SU-DHL-6 (cell line): ENCODE results near the gene PAX5.

Experiments used
- H2AFZ ChIP-seq: fragments of 200-600 bp; sonication (generic); 2 replicates; pipeline ENCODE4 v1.6.1; 2014; ENCODE audit warnings: low read depth, mild to moderate bottlenecking, moderate library complexity, mixed read lengths, antibody characterized with exemption, low read length; ENCODE audit not compliant: severe bottlenecking
- H3F3A ChIP-seq: fragments of 200-600 bp; shearing (Covaris generic); 2 replicates; pipeline ENCODE4 v1.6.0; 2016; ENCODE audit warnings: antibody characterized with exemption, mild to moderate bottlenecking; ENCODE audit not compliant: insufficient read depth
- H3K27ac ChIP-seq: fragments of 200-600 bp; sonication (generic); 2 replicates; pipeline ENCODE4 v1.5.1; 2016; ENCODE audit warnings: low read depth, mild to moderate bottlenecking, low read length, moderate library complexity, mixed read lengths
- H3K27me3 ChIP-seq: fragments of 200-600 bp; sonication (generic), shearing (Covaris generic); 2 replicates; pipeline ENCODE4 v1.6.0; 2014; ENCODE audit warnings: mild to moderate bottlenecking, low read length
- H3K36me3 ChIP-seq: fragments of 200-600 bp; sonication (generic); 2 replicates; pipeline ENCODE4 v1.6.1; 2014; ENCODE audit warnings: mild to moderate bottlenecking, low read length, mixed read lengths
- H3K4me2 ChIP-seq: fragments of 300-600, 200-600 bp; shearing (Covaris generic), sonication (generic); 2 replicates; pipeline ENCODE4 v1.6.0; 2014; ENCODE audit warnings: low read length, low read depth, mild to moderate bottlenecking; ENCODE audit not compliant: poor library complexity, severe bottlenecking
- H3K4me3 ChIP-seq: fragments of 200-600 bp; sonication (generic); 2 replicates; pipeline ENCODE4 v1.5.1; 2014; ENCODE audit warnings: antibody characterized with exemption, low read length, mild to moderate bottlenecking, mixed read lengths; ENCODE audit not compliant: insufficient read depth, poor library complexity, severe bottlenecking
- H3K79me2 ChIP-seq: fragments of 200-600 bp; sonication (generic); 2 replicates; pipeline ENCODE4 v1.6.1; 2014; ENCODE audit warnings: mild to moderate bottlenecking, low read length, moderate library complexity; ENCODE audit not compliant: insufficient read depth
- H3K9ac ChIP-seq: fragments of 200-600 bp; sonication (generic); 2 replicates; pipeline ENCODE4 v1.7.0; 2014; ENCODE audit warnings: mild to moderate bottlenecking, low read length
- H3K9me2 ChIP-seq: fragments of 200-600 bp; sonication (generic); replicated peaks from 2 replicates; pipeline ENCODE4 v1.6.1; 2014; ENCODE audit warnings: low read length; ENCODE audit not compliant: insufficient read depth
- H3K9me3 ChIP-seq: fragments of 200-600 bp; sonication (generic); 2 replicates; pipeline ENCODE4 v1.6.1; 2014; ENCODE audit warnings: low read length, mixed read lengths; ENCODE audit not compliant: insufficient read depth
- H4K20me1 ChIP-seq: fragments of 200-600 bp; sonication (generic); 2 replicates; pipeline ENCODE4 v1.6.1; 2014; ENCODE audit warnings: low read depth, mild to moderate bottlenecking, antibody characterized with exemption, low read length, moderate library complexity, mixed read lengths
- CTCF ChIP-seq: fragments of 200-600 bp; sonication (generic); IDR thresholded peaks from one replicate; pipeline ENCODE4 v1.5.1; 2017; ENCODE audit warnings: antibody characterized with exemption, mild to moderate bottlenecking, low read length, moderate library complexity; ENCODE audit not compliant: insufficient read depth, poor library complexity, severe bottlenecking
- EZH2phosphoT487 ChIP-seq: fragments of 200-600 bp; sonication (generic), shearing (Covaris generic); conservative IDR thresholded peaks from 2 replicates; pipeline ENCODE4 v1.6.1; 2018; ENCODE audit warnings: mild to moderate bottlenecking, antibody characterized with exemption, low read length, moderate library complexity, mixed read lengths

Gene PAX5

DNA sequence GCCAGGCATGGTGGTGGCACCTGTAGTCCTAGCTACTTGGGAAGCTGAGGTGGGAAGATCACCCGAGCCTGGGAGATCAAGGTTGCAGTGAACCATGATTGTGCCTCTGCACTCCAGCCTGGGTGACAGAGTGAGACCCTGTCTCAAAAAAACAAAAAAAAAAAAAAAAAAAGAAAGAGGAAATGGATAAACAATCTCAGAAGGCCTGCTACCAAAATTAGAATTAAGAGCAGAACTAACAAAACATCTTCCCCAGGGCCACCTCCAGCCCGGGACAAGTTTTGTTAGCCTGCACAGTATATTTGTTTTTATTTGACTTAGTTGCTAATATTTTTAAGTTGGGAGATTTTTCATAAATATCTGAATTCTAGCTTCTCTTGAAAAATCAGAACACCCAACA lies 23.1 kb downstream of the PAX5 start:
- Histone ChIP-seq H3K79me2 (peaks cover 42% of the 10 kb centered on the region), H3K9me2 (no peaks in the 10 kb centered on the region), H3K27me3 (no peaks in the 10 kb centered on the region), H3K9ac (0 out of 2 replicates have a peak overlapping the region, but pooled peaks have one; percentile 7), H3K36me3 (peaks cover 20% of the 10 kb centered on the region; the same call in 1 of the 2 replicates), H3K9me3 (no peaks in the 10 kb centered on the region), H3K4me2 (peak overlapping the region; percentile 41), H3K27ac (peak overlapping the region; percentile 92), H2AFZ (no peak overlapping the region), H3K4me3 (no peak overlapping the region), H3F3A (peaks cover 48% of the 10 kb centered on the region), H4K20me1 (no peaks in the 10 kb centered on the region)
- no peak for TF ChIP-seq EZH2phosphoT487
- TF ChIP-seq CTCF: no peak

DNA sequence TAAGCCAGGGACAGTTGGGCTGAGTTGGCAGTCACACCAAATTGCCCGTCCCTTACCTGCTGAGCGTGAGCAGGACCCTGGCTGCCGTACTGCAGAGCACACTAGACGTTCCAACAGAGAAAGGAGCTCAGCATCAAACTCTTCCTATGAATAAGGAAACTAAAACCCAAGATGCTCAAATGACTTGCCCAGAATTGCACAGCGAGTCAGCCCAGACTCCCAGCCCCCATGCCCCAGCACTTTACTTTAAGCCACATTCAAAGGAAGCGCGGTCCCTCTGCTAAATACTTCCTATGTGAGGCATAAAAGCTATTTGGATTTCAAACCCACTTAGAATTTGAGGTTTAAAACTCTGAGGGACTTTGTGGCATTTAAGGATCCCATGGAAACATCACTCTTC lies 23.9 kb downstream of the PAX5 start:
- no peak overlapping the region for H3K9ac ChIP-seq

DNA sequence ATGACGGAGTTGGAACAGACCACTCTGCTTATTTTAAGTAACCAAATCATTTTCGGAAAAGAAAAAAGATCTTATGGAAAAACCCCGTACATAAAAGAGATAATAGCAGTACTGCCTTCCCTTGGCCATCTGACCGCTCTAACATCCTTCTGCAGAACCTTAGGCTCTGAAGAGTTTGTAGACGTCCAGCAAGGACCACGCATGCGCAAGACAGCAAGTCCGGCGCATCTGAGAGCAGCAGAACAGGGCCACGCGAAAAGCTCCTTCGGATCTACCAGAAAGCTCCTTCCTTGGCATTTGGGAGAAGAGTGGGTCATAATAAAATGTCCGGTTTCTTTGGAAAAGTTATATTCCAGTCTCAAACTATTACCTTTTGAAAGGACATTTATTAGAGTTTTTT lies 26.8 kb downstream of the PAX5 start:
- Histone ChIP-seq H3K27me3 (no peaks in the 10 kb centered on the region), H3K79me2 (peaks cover 53% of the 10 kb centered on the region), H3K27ac (peak overlapping the region; percentile 92)

More for the DNA sequence above, 23.9 kb downstream of the PAX5 start:
- no peak overlapping the region for H3K4me3 ChIP-seq
- peaks cover 20% of the 10 kb centered on the region for H3K36me3 ChIP-seq
- TF ChIP-seq CTCF (no peak), EZH2phosphoT487 (no peak)
- no peaks in the 10 kb centered on the region for H3K27me3 ChIP-seq
- H3K79me2 ChIP-seq: peaks cover 42% of the 10 kb centered on the region
- H4K20me1 ChIP-seq: no peaks in the 10 kb centered on the region
- peak overlapping the region; percentile 41 for H3K4me2 ChIP-seq
- H3K27ac ChIP-seq: peak overlapping the region; percentile 92
- H3K9me3 ChIP-seq: no peaks in the 10 kb centered on the region
- peaks cover 56% of the 10 kb centered on the region for H3F3A ChIP-seq
- H2AFZ ChIP-seq: no peak overlapping the region
- H3K9me2 ChIP-seq: no peaks in the 10 kb centered on the region

DNA sequence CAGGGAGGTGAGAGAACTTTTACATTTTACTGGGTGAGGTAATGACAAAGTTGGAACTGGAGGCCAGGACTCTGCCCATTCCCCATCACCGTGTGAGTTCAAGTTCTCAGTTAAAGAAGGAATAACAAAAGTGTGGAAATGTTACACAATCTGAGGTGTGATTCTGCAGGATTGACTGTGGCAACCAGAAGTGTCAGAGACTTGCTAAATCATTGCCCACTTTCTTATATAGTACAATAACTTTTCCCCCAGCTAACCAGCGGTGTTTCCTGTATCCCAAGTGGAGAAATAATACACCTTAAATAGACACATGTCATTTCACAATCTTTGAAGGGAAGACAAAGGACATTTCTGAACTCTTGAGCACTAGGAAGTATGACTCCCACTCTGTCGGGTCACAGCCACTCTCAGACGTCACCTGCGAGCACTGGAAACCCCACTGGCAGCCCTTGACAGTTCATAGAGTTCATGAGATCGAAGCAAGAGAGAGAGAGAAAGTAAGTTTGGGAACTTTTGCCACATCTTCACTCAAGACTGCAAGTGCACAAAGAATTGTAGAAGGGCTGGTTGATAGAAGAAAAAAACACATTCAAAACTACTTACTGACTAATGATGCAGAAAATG lies 28.4 kb downstream of the PAX5 start:
- no peak overlapping the region for H2AFZ ChIP-seq
- peak overlapping the region; percentile 92 for H3K27ac ChIP-seq
- peak overlapping the region; percentile 61 for H3K4me2 ChIP-seq
- H3F3A ChIP-seq: peaks cover 72% of the 10 kb centered on the region
- H3K79me2 ChIP-seq: peaks cover 55% of the 10 kb centered on the region
- H3K9me2 ChIP-seq: no peaks in the 10 kb centered on the region
- H3K4me3 ChIP-seq: peak overlapping the region; percentile 12
- no peak for TF ChIP-seq EZH2phosphoT487
- no peak for TF ChIP-seq CTCF
- H3K36me3 ChIP-seq: peaks cover 10% of the 10 kb centered on the region
- H3K27me3 ChIP-seq: no peaks in the 10 kb centered on the region
- H3K9me3 ChIP-seq: no peaks in the 10 kb centered on the region
- peak overlapping the region; percentile 44; the same call in 1 of the 2 replicates for H3K9ac ChIP-seq
- no peaks in the 10 kb centered on the region for H4K20me1 ChIP-seq

More for the DNA sequence above, 26.8 kb downstream of the PAX5 start:
- H3K9ac ChIP-seq: no peak overlapping the region
- H4K20me1 ChIP-seq: no peaks in the 10 kb centered on the region
- H3K9me3 ChIP-seq: no peaks in the 10 kb centered on the region
- no peaks in the 10 kb centered on the region for H3K9me2 ChIP-seq
- peaks cover 10% of the 10 kb centered on the region for H3K36me3 ChIP-seq
- H2AFZ ChIP-seq: no peak overlapping the region
- no peak overlapping the region for H3K4me3 ChIP-seq
- H3F3A ChIP-seq: peaks cover 75% of the 10 kb centered on the region
- no peak for TF ChIP-seq EZH2phosphoT487
- H3K4me2 ChIP-seq: peak overlapping the region; percentile 61
